K562 (cell line): ENCODE data around the gene HOXB3. TPM values are rescaled to one million over a fixed set of nuclear protein-coding genes. Genes with fewer than 3 reads are reported as not detected.
A peak's percentile ranks its signal among the peaks of the same experiment; 100 is the strongest.

Source experiments
- ATF7 ChIP-seq: fragments of 450-650 bp; IDR thresholded peaks from 2 replicates; pipeline ENCODE4 v1.7.1; 2014; ENCODE audit warnings: mild to moderate bottlenecking, moderate library complexity
- BRCA1 ChIP-seq, 2 experiments: fragments of 450-650 bp in 1 of 2; sonication (generic) in 1 of 2; formaldehyde crosslinking in 1 of 2; IDR thresholded peaks; 2 replicates each; pipeline versions ENCODE4 v1.5.0 to v1.6.1; 2017 to 2020; ENCODE audit warnings: mild to moderate bottlenecking in 1 of 2, missing genetic modification reagents in 1 of 2
- EZH2 ChIP-seq: IDR thresholded peaks from 2 replicates; pipeline ENCODE4 v1.6.1; 2012; ENCODE audit warnings: low read depth, mild to moderate bottlenecking, inconsistent platforms, low read length, borderline replicate concordance
- HNRNPUL1 ChIP-seq: fragments of 200-400 bp; formaldehyde crosslinking; IDR thresholded peaks from 2 replicates; pipeline ENCODE4 v1.6.1; 2017; ENCODE audit warnings: low read length
- MAFG ChIP-seq: fragments of 450-650 bp; conservative IDR thresholded peaks from 2 replicates; pipeline ENCODE4 v1.6.1; 2016; ENCODE audit warnings: missing genetic modification characterization, missing compliant biosample characterization
- POLR2H ChIP-seq: IDR thresholded peaks from 2 replicates; pipeline ENCODE4 v1.6.1; 2016; ENCODE audit warnings: missing genetic modification characterization, low read depth, mild to moderate bottlenecking, control low read depth, missing compliant biosample characterization, moderate library complexity
- RAD51 ChIP-seq: fragments of 450-650 bp; IDR thresholded peaks from 2 replicates; pipeline ENCODE4 v1.7.1; 2016; ENCODE audit warnings: low read depth, mild to moderate bottlenecking, borderline replicate concordance
- SIN3B ChIP-seq: fragments of 450-650 bp; IDR thresholded peaks from 2 replicates; pipeline ENCODE4 v1.6.1; 2017; ENCODE audit warnings: low read depth, mild to moderate bottlenecking, moderate library complexity
- TAF9B ChIP-seq: fragments of 450-650 bp; IDR thresholded peaks from 2 replicates; pipeline ENCODE4 v1.6.1; 2018; ENCODE audit warnings: mild to moderate bottlenecking; ENCODE audit not compliant: partially characterized antibody
- ZNF24 ChIP-seq: fragments of 450-650 bp; IDR thresholded peaks from 2 replicates; pipeline ENCODE4 v1.6.1; 2016
- ZNF717 ChIP-seq: fragments of 250-450 bp; sonication (Bioruptor Pico); IDR thresholded peaks from 2 replicates; pipeline ENCODE4 v1.5.0; 2021
- ZSCAN29 ChIP-seq: fragments of 450-650 bp; IDR thresholded peaks from 2 replicates; pipeline ENCODE4 v1.6.1; 2017
- polyA plus RNA-seq, 8 experiments: library from polyadenylated mRNA; depleted of rRNA in 4 of 8; stranded (reverse) in 5 of 8; unstranded in 3 of 8; fragments of >200 nt; fragmentation: Nextera tagmentation in 2 of 8; fragmentation: Illumina TruSeq in 1 of 8; extraction: Ambion mirVana in 2 of 8; extraction: Trizol in 1 of 8; gene quantifications; 2 replicates each; pipeline versions ENCODE4 v1.2.1 to v1.2.3, GENCODE V29; 2011 to 2014; ENCODE audit warnings: inconsistent platforms in 1 of 8, missing spikeins in 1 of 8
- total RNA-seq, 7 experiments: library from RNA; depleted of rRNA in 6 of 7; stranded (reverse); fragments of >200 nt in 6 of 7; fragmentation: Illumina TruSeq in 2 of 7; extraction: Trizol in 2 of 7; gene quantifications; 2 replicates each; pipeline versions ENCODE4 v1.2.1 to v1.2.3, GENCODE V29; 2011 to 2021; ENCODE audit warnings: low replicate concordance in 1 of 7
- TF ChIP-seq, protein P1 (sequence below), 2 experiments: fragments of 450-650 bp; IDR thresholded peaks; 2 replicates each; pipeline ENCODE4 v1.6.1; 2016
- TF ChIP-seq, protein P2 (sequence below): sonication (generic); formaldehyde crosslinking; IDR thresholded peaks from 2 replicates; pipeline ENCODE4 v1.8.1; 2023; ENCODE audit warnings: missing genetic modification reagents, mild to moderate bottlenecking, borderline replicate concordance
- TF ChIP-seq, protein P3 (sequence below): IDR thresholded peaks from 2 replicates; pipeline ENCODE4 v1.6.1; 2014; ENCODE audit warnings: antibody characterized with exemption
- TF ChIP-seq, protein P4 (sequence below): IDR thresholded peaks from 2 replicates; pipeline ENCODE4 v1.6.1; 2011; ENCODE audit not compliant: insufficient read length; ENCODE audit errors: extremely low read depth
- TF ChIP-seq, protein P5 (sequence below): fragments of 450-650 bp; formaldehyde crosslinking; IDR thresholded peaks from 2 replicates; pipeline ENCODE4 v1.4.0; 2020; ENCODE audit warnings: mild to moderate bottlenecking, mixed read lengths
- TF ChIP-seq, protein P6 (sequence below): sonication (generic); formaldehyde crosslinking; IDR thresholded peaks from 2 replicates; pipeline ENCODE4 v1.8.0; 2022; ENCODE audit warnings: mild to moderate bottlenecking, low read depth, missing genetic modification reagents

The HOXB3 gene
- total and polyA plus RNA-seq, 9 of the 15 experiments (the other 6 are each of a cell fraction or from before 2014, with no cell fraction given): 2.4 to 41.3 (median 20.2) TPM

DNA sequence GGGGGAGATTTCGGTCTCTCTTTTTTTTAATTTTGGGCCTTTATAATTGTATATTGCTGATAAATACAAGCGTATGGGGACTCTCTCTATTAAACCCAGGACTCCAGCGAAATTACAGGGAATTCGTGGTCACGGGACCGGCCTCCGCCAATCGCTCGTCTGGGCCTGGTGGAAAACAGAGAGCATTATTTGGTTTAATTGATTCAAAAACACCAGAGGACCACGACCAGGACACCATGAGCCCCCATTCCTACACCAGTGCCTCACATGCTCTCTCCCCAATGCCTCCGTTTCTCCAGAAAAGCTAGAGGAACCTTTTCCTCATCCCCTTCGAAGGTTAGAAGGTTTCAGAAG lies 45.0 kb downstream of the HOXB3 start, which contains the start of gene HOXB2 (continued):
- TF ChIP-seq, protein P1, sequence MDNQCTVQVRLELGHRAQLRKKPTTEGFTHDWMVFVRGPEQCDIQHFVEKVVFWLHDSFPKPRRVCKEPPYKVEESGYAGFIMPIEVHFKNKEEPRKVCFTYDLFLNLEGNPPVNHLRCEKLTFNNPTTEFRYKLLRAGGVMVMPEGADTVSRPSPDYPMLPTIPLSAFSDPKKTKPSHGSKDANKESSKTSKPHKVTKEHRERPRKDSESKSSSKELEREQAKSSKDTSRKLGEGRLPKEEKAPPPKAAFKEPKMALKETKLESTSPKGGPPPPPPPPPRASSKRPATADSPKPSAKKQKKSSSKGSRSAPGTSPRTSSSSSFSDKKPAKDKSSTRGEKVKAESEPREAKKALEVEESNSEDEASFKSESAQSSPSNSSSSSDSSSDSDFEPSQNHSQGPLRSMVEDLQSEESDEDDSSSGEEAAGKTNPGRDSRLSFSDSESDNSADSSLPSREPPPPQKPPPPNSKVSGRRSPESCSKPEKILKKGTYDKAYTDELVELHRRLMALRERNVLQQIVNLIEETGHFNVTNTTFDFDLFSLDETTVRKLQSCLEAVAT (IDR thresholded peaks at IDR 0.05): 0 out of 4 replicates have a peak, but pooled peaks of 1 of the 2 experiments have one; percentile 9
- TF ChIP-seq, protein P2, sequence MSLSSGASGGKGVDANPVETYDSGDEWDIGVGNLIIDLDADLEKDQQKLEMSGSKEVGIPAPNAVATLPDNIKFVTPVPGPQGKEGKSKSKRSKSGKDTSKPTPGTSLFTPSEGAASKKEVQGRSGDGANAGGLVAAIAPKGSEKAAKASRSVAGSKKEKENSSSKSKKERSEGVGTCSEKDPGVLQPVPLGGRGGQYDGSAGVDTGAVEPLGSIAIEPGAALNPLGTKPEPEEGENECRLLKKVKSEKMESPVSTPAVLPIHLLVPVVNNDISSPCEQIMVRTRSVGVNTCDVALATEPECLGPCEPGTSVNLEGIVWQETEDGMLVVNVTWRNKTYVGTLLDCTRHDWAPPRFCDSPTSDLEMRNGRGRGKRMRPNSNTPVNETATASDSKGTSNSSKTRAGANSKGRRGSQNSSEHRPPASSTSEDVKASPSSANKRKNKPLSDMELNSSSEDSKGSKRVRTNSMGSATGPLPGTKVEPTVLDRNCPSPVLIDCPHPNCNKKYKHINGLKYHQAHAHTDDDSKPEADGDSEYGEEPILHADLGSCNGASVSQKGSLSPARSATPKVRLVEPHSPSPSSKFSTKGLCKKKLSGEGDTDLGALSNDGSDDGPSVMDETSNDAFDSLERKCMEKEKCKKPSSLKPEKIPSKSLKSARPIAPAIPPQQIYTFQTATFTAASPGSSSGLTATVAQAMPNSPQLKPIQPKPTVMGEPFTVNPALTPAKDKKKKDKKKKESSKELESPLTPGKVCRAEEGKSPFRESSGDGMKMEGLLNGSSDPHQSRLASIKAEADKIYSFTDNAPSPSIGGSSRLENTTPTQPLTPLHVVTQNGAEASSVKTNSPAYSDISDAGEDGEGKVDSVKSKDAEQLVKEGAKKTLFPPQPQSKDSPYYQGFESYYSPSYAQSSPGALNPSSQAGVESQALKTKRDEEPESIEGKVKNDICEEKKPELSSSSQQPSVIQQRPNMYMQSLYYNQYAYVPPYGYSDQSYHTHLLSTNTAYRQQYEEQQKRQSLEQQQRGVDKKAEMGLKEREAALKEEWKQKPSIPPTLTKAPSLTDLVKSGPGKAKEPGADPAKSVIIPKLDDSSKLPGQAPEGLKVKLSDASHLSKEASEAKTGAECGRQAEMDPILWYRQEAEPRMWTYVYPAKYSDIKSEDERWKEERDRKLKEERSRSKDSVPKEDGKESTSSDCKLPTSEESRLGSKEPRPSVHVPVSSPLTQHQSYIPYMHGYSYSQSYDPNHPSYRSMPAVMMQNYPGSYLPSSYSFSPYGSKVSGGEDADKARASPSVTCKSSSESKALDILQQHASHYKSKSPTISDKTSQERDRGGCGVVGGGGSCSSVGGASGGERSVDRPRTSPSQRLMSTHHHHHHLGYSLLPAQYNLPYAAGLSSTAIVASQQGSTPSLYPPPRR: no peak
- TF ChIP-seq HNRNPUL1: no peak
- TF ChIP-seq, protein P3, sequence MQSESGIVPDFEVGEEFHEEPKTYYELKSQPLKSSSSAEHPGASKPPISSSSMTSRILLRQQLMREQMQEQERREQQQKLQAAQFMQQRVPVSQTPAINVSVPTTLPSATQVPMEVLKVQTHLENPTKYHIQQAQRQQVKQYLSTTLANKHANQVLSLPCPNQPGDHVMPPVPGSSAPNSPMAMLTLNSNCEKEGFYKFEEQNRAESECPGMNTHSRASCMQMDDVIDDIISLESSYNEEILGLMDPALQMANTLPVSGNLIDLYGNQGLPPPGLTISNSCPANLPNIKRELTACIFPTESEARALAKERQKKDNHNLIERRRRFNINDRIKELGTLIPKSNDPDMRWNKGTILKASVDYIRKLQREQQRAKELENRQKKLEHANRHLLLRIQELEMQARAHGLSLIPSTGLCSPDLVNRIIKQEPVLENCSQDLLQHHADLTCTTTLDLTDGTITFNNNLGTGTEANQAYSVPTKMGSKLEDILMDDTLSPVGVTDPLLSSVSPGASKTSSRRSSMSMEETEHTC: no peak
- TF ChIP-seq TAF9B: no peak
- peak; percentile 77 for TF ChIP-seq RAD51
- TF ChIP-seq, protein P4, sequence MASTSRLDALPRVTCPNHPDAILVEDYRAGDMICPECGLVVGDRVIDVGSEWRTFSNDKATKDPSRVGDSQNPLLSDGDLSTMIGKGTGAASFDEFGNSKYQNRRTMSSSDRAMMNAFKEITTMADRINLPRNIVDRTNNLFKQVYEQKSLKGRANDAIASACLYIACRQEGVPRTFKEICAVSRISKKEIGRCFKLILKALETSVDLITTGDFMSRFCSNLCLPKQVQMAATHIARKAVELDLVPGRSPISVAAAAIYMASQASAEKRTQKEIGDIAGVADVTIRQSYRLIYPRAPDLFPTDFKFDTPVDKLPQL: peak; percentile 3
- no peak for TF ChIP-seq ATF7
- no peak for TF ChIP-seq BRCA1 (IDR thresholded peaks at IDR 0.05)
- TF ChIP-seq BRCA1 (CRISPR knock-in tag; IDR thresholded peaks at IDR 0.05): no peak
- TF ChIP-seq, protein P5, sequence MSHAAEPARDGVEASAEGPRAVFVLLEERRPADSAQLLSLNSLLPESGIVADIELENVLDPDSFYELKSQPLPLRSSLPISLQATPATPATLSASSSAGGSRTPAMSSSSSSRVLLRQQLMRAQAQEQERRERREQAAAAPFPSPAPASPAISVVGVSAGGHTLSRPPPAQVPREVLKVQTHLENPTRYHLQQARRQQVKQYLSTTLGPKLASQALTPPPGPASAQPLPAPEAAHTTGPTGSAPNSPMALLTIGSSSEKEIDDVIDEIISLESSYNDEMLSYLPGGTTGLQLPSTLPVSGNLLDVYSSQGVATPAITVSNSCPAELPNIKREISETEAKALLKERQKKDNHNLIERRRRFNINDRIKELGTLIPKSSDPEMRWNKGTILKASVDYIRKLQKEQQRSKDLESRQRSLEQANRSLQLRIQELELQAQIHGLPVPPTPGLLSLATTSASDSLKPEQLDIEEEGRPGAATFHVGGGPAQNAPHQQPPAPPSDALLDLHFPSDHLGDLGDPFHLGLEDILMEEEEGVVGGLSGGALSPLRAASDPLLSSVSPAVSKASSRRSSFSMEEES (CRISPR knock-in tag): peak; percentile 62
- no peak for TF ChIP-seq SIN3B
- no peak for TF ChIP-seq ZSCAN29
- TF ChIP-seq ZNF717: no peak
- no peak for TF ChIP-seq ZNF24
- TF ChIP-seq, protein P6, sequence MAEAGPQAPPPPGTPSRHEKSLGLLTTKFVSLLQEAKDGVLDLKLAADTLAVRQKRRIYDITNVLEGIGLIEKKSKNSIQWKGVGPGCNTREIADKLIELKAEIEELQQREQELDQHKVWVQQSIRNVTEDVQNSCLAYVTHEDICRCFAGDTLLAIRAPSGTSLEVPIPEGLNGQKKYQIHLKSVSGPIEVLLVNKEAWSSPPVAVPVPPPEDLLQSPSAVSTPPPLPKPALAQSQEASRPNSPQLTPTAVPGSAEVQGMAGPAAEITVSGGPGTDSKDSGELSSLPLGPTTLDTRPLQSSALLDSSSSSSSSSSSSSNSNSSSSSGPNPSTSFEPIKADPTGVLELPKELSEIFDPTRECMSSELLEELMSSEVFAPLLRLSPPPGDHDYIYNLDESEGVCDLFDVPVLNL (CRISPR knock-in tag): no peak
- TF ChIP-seq MAFG: no peak
- peak; percentile 18; the same call in 1 of the 2 replicates for TF ChIP-seq POLR2H (tag)
- no peak for TF ChIP-seq EZH2
